HG02938 (cell line): ENCODE results near the gene ACSS1.

Experiments
- ATAC-seq: cut with Tn5 transposase; IDR thresholded peaks from one replicate; pipeline ENCODE4 v1.9.1; 2021; ENCODE audit warnings: mild to moderate bottlenecking, moderate library complexity; ENCODE audit not compliant: unreplicated experiment

ACSS1 gene

GRCh38 chr20:24996449-24997377 is 61.2 kb downstream of the ACSS1 start:
- ATAC-seq: no peak

- ATAC-seq: no peak
Measured at GRCh38 chr20:24995741-24996448, 62.0 kb downstream of the ACSS1 start.

- peak; percentile 33 for ATAC-seq
Measured at GRCh38 chr20:24994470-24995368, 63.2 kb downstream of the ACSS1 start.

GRCh38 chr20:24994186-24994465 is 63.8 kb downstream of the ACSS1 start:
- ATAC-seq: no peak

- no peak for ATAC-seq
Measured at GRCh38 chr20:24993337-24994185, 64.4 kb downstream of the ACSS1 start.

- peak; percentile 93 for ATAC-seq
Measured at GRCh38 chr20:24992487-24993205, 65.3 kb downstream of the ACSS1 start, which contains the start of gene APMAP. Gene APMAP, minus strand, starts transcription at chr20:24992751. Its CDS starts 63 bp downstream, at chr20:24992688.

GRCh38 chr20:24991897-24992486 is 65.9 kb downstream of the ACSS1 start:
- ATAC-seq: peak; percentile 31

GRCh38 chr20:24990810-24991252 is 67.1 kb downstream of the ACSS1 start:
- ATAC-seq: no peak

- no peak for ATAC-seq
Measured at GRCh38 chr20:24989162-24989561, 68.8 kb downstream of the ACSS1 start.

GRCh38 chr20:24987873-24988835 is 69.8 kb downstream of the ACSS1 start:
- ATAC-seq: no peak

- no peak for ATAC-seq
Measured at GRCh38 chr20:24987244-24987643, 70.7 kb downstream of the ACSS1 start.

GRCh38 chr20:24986436-24987015 is 71.4 kb downstream of the ACSS1 start:
- ATAC-seq: no peak

GRCh38 chr20:24985802-24986201 is 72.1 kb downstream of the ACSS1 start:
- no peak for ATAC-seq

- no peak for ATAC-seq
Measured at GRCh38 chr20:24984961-24985640, 72.8 kb downstream of the ACSS1 start.

GRCh38 chr20:24983896-24984295 is 74.0 kb downstream of the ACSS1 start:
- ATAC-seq: no peak

GRCh38 chr20:24981790-24982189 is 76.1 kb downstream of the ACSS1 start:
- no peak for ATAC-seq

- no peak for ATAC-seq
Measured at GRCh38 chr20:24981282-24981681, 76.7 kb downstream of the ACSS1 start.
